Stimulated activated naive CD8-positive, alpha-beta T cell treated with anti-CD3 and anti-CD28 coated beads, Interleukin-15, Interleukin-2, amounts not matched to agents 100 ng/mL and 50 ng/mL, for 24 hours (primary cell): Measurements from ENCODE around the gene GRK2.

Source experiments
- H3K27ac Mint-ChIP-seq: one replicate; pipeline ENCODE4 v1.8.0; 2021; ENCODE audit warnings: mild to moderate bottlenecking, mixed read lengths
- H3K27me3 Mint-ChIP-seq: one replicate; pipeline ENCODE4 v1.8.0; 2021; ENCODE audit warnings: mixed read lengths
- H3K36me3 Mint-ChIP-seq: one replicate; pipeline ENCODE4 v1.8.0; 2021; ENCODE audit warnings: low read depth, mixed read lengths
- H3K4me1 Mint-ChIP-seq: one replicate; pipeline ENCODE4 v1.8.0; 2021; ENCODE audit warnings: low read depth, mixed read lengths
- H3K4me3 Mint-ChIP-seq: one replicate; pipeline ENCODE4 v1.8.0; 2021; ENCODE audit warnings: mild to moderate bottlenecking, mixed read lengths
- H3K9me3 Mint-ChIP-seq: one replicate; pipeline ENCODE4 v1.8.0; 2021; ENCODE audit warnings: mixed read lengths

The GRK2 gene

DNA sequence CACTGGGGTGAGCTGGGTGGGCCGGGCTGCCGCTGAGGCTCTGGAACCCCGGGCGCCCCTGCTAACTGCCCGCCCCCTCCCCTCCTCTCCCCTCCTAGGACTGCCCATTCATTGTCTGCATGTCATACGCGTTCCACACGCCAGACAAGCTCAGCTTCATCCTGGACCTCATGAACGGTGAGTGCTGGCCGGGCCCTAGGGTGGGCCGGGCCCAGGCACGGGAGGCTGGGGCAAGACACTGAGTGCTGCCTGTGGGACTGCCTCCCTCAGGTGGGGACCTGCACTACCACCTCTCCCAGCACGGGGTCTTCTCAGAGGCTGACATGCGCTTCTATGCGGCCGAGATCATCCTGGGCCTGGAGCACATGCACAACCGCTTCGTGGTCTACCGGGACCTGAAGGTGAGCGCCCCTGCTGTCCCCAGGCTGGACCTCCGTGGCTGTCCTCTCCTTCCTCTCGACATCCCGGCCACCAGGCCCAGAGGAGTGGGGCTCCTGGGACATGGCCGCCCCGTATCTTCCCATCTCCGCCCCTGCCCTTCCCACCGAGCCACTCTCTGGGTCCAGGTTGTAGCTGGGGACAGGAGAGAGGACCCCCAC, 15.4 kb downstream of the GRK2 start:
- no peaks in the 10 kb centered on the region for H3K9me3 Mint-ChIP-seq
- peaks cover 59% of the 10 kb centered on the region for H3K4me1 Mint-ChIP-seq
- H3K27ac Mint-ChIP-seq: no peak overlapping the region
- peaks cover 51% of the 10 kb centered on the region for H3K36me3 Mint-ChIP-seq
- no peaks in the 10 kb centered on the region for H3K27me3 Mint-ChIP-seq
- no peak overlapping the region for H3K4me3 Mint-ChIP-seq

DNA sequence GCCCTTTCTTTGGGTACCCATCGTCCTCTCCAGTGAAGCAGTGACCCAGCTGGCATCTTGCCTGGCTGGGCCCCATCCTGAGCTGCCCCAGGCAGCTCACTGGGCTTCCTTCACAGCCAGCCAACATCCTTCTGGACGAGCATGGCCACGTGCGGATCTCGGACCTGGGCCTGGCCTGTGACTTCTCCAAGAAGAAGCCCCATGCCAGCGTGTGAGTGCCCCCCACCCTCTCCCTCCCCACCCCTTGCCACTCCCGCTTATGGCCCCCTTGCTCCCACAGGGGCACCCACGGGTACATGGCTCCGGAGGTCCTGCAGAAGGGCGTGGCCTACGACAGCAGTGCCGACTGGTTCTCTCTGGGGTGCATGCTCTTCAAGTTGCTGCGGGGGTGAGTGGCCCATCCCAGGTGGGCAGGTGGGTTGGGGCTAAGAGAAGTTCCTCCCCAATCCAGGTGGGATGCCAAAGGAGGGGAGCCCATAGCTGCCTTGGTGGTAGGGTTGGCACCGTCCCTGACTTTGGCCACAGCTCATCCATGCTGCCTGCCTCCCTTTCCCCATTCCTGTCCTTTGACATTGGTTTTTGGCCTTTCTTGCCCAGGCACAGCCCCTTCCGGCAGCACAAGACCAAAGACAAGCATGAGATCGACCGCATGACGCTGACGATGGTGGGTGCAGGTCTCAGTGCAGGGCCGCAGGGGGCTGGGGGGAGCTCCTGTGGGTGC, 16.0 kb downstream of the GRK2 start:
- Mint-ChIP-seq H3K9me3 (no peaks in the 10 kb centered on the region), H3K4me1 (peaks cover 59% of the 10 kb centered on the region), H3K27ac (no peak overlapping the region), H3K27me3 (no peaks in the 10 kb centered on the region), H3K4me3 (no peak overlapping the region), H3K36me3 (peaks cover 55% of the 10 kb centered on the region)

GRCh38 chr11:67282876-67283371, 16.7 kb downstream of the GRK2 start:
- Mint-ChIP-seq H3K4me1 (peaks cover 59% of the 10 kb centered on the region), H3K27me3 (no peaks in the 10 kb centered on the region), H3K4me3 (no peak overlapping the region), H3K27ac (no peak overlapping the region), H3K9me3 (no peaks in the 10 kb centered on the region), H3K36me3 (peaks cover 61% of the 10 kb centered on the region)

GRCh38 chr11:67283481-67283963, 17.2 kb downstream of the GRK2 start:
- Mint-ChIP-seq H3K36me3 (peaks cover 61% of the 10 kb centered on the region), H3K27ac (peak overlapping the region; percentile 36), H3K4me3 (no peak overlapping the region), H3K4me1 (peaks cover 56% of the 10 kb centered on the region), H3K27me3 (no peaks in the 10 kb centered on the region), H3K9me3 (no peaks in the 10 kb centered on the region)

DNA sequence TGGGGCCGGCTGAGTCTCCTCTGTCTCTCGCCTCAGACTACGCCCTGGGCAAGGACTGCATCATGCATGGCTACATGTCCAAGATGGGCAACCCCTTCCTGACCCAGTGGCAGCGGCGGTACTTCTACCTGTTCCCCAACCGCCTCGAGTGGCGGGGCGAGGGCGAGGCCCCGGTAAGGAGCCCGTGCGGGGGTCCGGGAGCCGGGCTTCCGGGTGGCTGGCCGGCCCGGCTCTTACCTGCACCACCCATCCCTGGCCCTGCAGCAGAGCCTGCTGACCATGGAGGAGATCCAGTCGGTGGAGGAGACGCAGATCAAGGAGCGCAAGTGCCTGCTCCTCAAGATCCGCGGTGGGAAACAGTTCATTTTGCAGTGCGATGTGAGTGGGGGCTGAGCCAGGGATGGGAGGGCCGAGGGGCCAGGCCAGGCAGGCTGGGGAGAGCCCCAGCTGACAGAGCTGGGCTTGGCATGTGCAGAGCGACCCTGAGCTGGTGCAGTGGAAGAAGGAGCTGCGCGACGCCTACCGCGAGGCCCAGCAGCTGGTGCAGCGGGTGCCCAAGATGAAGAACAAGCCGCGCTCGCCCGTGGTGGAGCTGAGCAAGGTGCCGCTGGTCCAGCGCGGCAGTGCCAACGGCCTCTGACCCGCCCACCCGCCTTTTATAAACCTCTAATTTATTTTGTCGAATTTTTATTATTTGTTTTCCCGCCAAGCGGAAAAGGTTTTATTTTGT, 18.7 kb downstream of the GRK2 start:
- Mint-ChIP-seq H3K27ac (peak overlapping the region; percentile 26), H3K4me1 (peaks cover 43% of the 10 kb centered on the region), H3K36me3 (peaks cover 49% of the 10 kb centered on the region), H3K4me3 (no peak overlapping the region), H3K9me3 (no peaks in the 10 kb centered on the region), H3K27me3 (no peaks in the 10 kb centered on the region)

GRCh38 chr11:67285541-67286498, 19.5 kb downstream of the GRK2 start:
- H3K27me3 Mint-ChIP-seq: no peaks in the 10 kb centered on the region
- peak overlapping the region; percentile 23 for H3K4me3 Mint-ChIP-seq
- peaks cover 43% of the 10 kb centered on the region for H3K4me1 Mint-ChIP-seq
- H3K36me3 Mint-ChIP-seq: peaks cover 43% of the 10 kb centered on the region
- H3K27ac Mint-ChIP-seq: peak overlapping the region; percentile 100
- H3K9me3 Mint-ChIP-seq: no peaks in the 10 kb centered on the region

- H3K4me1 Mint-ChIP-seq: peaks cover 50% of the 10 kb centered on the region
- peak overlapping the region; percentile 100 for H3K27ac Mint-ChIP-seq
- H3K9me3 Mint-ChIP-seq: no peaks in the 10 kb centered on the region
- no peaks in the 10 kb centered on the region for H3K27me3 Mint-ChIP-seq
- H3K4me3 Mint-ChIP-seq: peak overlapping the region; percentile 77
- peaks cover 43% of the 10 kb centered on the region for H3K36me3 Mint-ChIP-seq
Measured at GRCh38 chr11:67286621-67287333, 20.5 kb downstream of the GRK2 start.

DNA sequence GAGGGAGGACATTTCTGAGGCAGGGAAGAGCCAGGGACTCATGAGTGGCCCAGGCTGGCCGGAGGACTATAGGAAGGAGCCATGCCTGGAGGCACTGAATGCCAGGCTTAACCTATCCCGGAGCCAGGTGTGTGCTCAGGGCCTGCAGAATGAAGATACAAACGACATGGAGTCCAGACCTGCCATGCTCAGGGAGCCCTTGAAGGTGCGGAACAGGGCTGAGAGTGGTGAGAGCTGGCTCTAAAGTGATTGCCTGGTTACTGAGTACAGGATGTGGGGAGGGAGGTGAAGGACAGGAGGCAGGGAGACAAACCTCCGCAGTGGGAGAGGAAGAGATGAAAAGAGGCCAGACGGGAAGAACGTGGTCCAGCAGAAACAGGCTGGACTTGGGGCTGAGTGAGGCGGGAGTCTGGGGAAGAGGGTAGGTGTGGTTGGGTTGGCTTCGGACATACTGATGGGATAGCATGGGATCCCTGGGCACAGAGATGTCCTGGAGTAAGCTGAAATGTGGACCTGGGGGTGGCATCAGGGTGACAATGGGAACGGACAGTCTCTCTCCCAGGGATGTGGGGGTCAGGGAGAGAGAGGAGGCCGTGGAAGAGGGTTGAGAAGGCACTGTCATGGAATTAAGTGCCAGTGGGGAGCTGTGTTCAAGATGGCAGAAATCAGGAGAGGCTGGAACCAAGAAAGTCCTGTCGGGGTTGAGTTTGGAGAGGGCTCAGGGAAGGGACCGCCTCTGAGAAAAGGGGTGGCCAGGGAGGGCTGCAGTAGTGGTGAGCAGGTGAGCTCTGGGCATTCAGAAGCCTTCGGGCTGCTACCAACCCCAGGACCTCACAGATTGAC, 21.3 kb downstream of the GRK2 start:
- peaks cover 47% of the 10 kb centered on the region for H3K36me3 Mint-ChIP-seq
- no peaks in the 10 kb centered on the region for H3K9me3 Mint-ChIP-seq
- peaks cover 55% of the 10 kb centered on the region for H3K4me1 Mint-ChIP-seq
- H3K27ac Mint-ChIP-seq: peak overlapping the region; percentile 100
- H3K4me3 Mint-ChIP-seq: peak overlapping the region; percentile 77
- H3K27me3 Mint-ChIP-seq: no peaks in the 10 kb centered on the region

- peaks cover 61% of the 10 kb centered on the region for H3K4me1 Mint-ChIP-seq
- H3K4me3 Mint-ChIP-seq: peak overlapping the region; percentile 77
- H3K27ac Mint-ChIP-seq: peak overlapping the region; percentile 100
- H3K36me3 Mint-ChIP-seq: peaks cover 48% of the 10 kb centered on the region
- no peaks in the 10 kb centered on the region for H3K27me3 Mint-ChIP-seq
- H3K9me3 Mint-ChIP-seq: no peaks in the 10 kb centered on the region
Measured at GRCh38 chr11:67288198-67288451, 21.9 kb downstream of the GRK2 start.

- Mint-ChIP-seq H3K27ac (peak overlapping the region; percentile 100), H3K27me3 (no peaks in the 10 kb centered on the region), H3K36me3 (peaks cover 49% of the 10 kb centered on the region), H3K4me1 (peaks cover 64% of the 10 kb centered on the region), H3K9me3 (no peaks in the 10 kb centered on the region), H3K4me3 (peak overlapping the region; percentile 77)
Measured at GRCh38 chr11:67288452-67289225, 22.4 kb downstream of the GRK2 start.

DNA sequence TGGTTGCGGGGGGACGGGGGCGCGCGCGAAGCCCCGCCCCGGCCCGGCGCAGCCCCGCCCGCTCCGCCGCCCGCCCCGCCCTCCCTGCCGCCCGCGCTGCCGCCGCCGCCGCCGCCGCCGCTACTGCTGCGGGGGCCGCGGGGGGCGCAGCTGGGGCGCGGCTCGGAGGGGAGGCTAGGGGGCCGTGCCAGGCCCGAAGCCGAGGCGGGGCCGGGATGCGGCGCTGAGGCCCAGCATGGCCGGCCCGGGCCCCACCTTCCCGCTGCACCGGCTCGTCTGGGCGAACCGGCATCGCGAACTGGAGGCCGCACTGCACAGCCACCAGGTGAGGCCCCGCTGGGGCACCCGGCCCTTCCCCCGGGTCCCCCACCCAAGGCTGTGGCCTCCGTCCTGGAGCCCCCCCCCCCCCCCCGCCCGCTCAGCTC, 23.0 kb downstream of the GRK2 start, which contains the start of gene ANKRD13D:
Gene ANKRD13D, plus strand, starts transcription at position 78 of the 425 bp plus-strand sequence. Its CDS starts 158 bp downstream, at position 236.
- no peaks in the 10 kb centered on the region for H3K27me3 Mint-ChIP-seq
- H3K9me3 Mint-ChIP-seq: no peaks in the 10 kb centered on the region
- peak within 1 kb of the TSS; percentile 100 for H3K27ac Mint-ChIP-seq
- H3K4me3 Mint-ChIP-seq: peak within 1 kb of the TSS; percentile 92
- H3K4me1 Mint-ChIP-seq: peaks cover 70% of the 10 kb centered on the region
- H3K36me3 Mint-ChIP-seq: peaks cover 49% of the 10 kb centered on the region

- H3K4me3 Mint-ChIP-seq: peak overlapping the region; percentile 92
- peaks cover 46% of the 10 kb centered on the region for H3K36me3 Mint-ChIP-seq
- no peaks in the 10 kb centered on the region for H3K27me3 Mint-ChIP-seq
- H3K27ac Mint-ChIP-seq: peak overlapping the region; percentile 92
- H3K4me1 Mint-ChIP-seq: peaks cover 68% of the 10 kb centered on the region
- no peaks in the 10 kb centered on the region for H3K9me3 Mint-ChIP-seq
Measured at GRCh38 chr11:67289651-67290479, 23.6 kb downstream of the GRK2 start.
